ENCODE data around the gene PRUNE1. TPM values are rescaled to one million over a fixed set of nuclear protein-coding genes. Genes with fewer than 3 reads are reported as not detected.

Gene PRUNE1
- total and polyA plus RNA-seq, 4 donors, result 6.1 to 10.6 (median 9.4) TPM

DNA sequence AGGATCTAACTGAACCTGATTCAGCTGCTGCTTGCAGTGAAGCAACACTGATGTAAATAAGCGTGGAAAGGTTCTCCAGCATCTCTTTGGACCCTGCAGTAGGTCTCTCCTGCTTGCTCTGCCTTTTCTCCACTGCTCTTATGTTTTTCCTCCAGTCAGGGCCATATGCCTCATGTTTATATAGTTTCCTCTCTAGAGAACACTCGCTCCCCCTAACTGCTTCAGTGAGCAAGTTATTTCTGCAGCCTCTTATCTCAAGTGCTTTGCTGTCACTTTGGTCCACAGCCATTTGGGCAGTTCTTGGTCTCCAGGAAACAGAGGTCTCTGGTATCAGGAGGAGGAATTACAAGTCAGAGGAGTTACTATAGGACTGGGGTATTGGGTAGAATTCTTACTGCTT, 5.3 kb downstream of the PRUNE1 start:
- TF ChIP-seq HNF4G (IDR thresholded peaks at IDR 0.05), result no peak
- TF ChIP-seq RAD21 (IDR thresholded peaks at IDR 0.05), result peak in 1 of 2 donors; percentile 6
- no peak for TF ChIP-seq FOXA1 (IDR thresholded peaks at IDR 0.05)
- no peak for TF ChIP-seq EGR1 (IDR thresholded peaks at IDR 0.05; ENCODE audit: low read depth in 2 of 2)
- no peak overlapping the region for H3K4me3 ChIP-seq (ENCODE audit: low read depth in 1 of 3, low read length in 3 of 3)
- peak overlapping the region; percentile 34 to 71 for H3K27ac ChIP-seq (ENCODE audit: low read depth in 1 of 2, low read length in 2 of 2)
- DNase-seq (ENCODE audit: low spot score), result no peak
- peaks cover 9 to 45% (median 40%) of the 10 kb centered on the region in 4 donors for H3K4me1 ChIP-seq (ENCODE audit: control insufficient read depth in 4 of 4, insufficient read depth in 4 of 4, low read length in 3 of 4)
- no peaks in the 10 kb centered on the region for H3K27me3 ChIP-seq (ENCODE audit: control insufficient read depth in 4 of 4, insufficient read depth in 4 of 4, low read length in 3 of 4)
- H3K36me3 ChIP-seq (ENCODE audit: control insufficient read depth in 4 of 4, insufficient read depth in 3 of 4, low read depth in 1 of 4, low read length in 3 of 4), result peaks cover 2 to 11% (median 7%) of the 10 kb centered on the region in 4 donors
- H3K9ac ChIP-seq (ENCODE audit: low read depth in 1 of 2, low read length in 2 of 2), result peak overlapping the region in 1 of 2 donors; percentile 11
- no peaks in the 10 kb centered on the region for H3K9me3 ChIP-seq (ENCODE audit: control insufficient read depth in 4 of 4, low read length in 3 of 4)
- 34% methylated on average over 2 of the region's 2 CpGs for WGBS

DNA sequence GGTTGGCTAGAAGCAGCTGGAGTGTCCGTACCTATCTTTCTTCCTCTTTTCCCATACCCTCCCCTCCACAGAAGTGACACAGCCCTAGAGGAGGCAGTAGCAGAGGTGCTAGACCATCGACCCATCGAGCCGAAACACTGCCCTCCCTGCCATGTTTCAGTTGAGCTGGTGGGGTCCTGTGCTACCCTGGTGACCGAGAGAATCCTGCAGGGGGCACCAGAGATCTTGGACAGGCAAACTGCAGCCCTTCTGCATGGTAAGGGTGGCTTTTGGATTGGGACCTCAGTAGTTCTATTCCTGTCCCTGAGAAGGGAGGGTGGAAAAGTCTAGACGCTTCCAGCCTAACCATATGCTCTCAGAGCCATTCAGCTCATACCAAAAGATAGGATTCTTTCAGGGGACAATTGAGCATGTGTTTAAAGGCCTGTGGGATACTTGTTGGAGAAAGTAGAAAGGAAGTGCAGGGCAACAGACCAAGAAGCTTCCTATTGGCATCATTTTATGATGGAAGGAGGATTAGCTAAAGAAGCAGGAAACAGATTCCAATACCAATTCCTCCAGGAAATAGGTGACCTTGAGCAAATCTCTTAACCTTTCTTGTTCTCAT, 16.4 kb downstream of the PRUNE1 start:
- peaks cover 7 to 37% (median 23%) of the 10 kb centered on the region in 4 donors for H3K36me3 ChIP-seq (ENCODE audit: control insufficient read depth in 4 of 4, insufficient read depth in 3 of 4, low read depth in 1 of 4, low read length in 3 of 4)
- peak; percentile 83 for DNase-seq (ENCODE audit: low spot score)
- no peak overlapping the region for H3K9ac ChIP-seq (ENCODE audit: low read depth in 1 of 2, low read length in 2 of 2)
- no peak overlapping the region for H3K27ac ChIP-seq (ENCODE audit: low read depth in 1 of 2, low read length in 2 of 2)
- no peaks in the 10 kb centered on the region for H3K27me3 ChIP-seq (ENCODE audit: control insufficient read depth in 4 of 4, insufficient read depth in 4 of 4, low read length in 3 of 4)
- H3K4me3 ChIP-seq (ENCODE audit: low read depth in 1 of 3, low read length in 3 of 3), result no peak overlapping the region
- H3K4me1 ChIP-seq (ENCODE audit: control insufficient read depth in 4 of 4, insufficient read depth in 4 of 4, low read length in 3 of 4), result peaks cover 0 to 2% (median 0%) of the 10 kb centered on the region in 4 donors
- H3K9me3 ChIP-seq (ENCODE audit: control insufficient read depth in 4 of 4, low read length in 3 of 4), result no peaks in the 10 kb centered on the region
- TF ChIP-seq RAD21 (IDR thresholded peaks at IDR 0.05) (peak; percentile 85 to 90), GABPA (IDR thresholded peaks at IDR 0.05 in 1 of 2, conservative IDR thresholded peaks at IDR 0.05 in 1 of 2) (no peak), HNF4A (conservative IDR thresholded peaks at IDR 0.05) (no peak), HNF4G (IDR thresholded peaks at IDR 0.05) (no peak)
- TF ChIP-seq, protein P1, sequence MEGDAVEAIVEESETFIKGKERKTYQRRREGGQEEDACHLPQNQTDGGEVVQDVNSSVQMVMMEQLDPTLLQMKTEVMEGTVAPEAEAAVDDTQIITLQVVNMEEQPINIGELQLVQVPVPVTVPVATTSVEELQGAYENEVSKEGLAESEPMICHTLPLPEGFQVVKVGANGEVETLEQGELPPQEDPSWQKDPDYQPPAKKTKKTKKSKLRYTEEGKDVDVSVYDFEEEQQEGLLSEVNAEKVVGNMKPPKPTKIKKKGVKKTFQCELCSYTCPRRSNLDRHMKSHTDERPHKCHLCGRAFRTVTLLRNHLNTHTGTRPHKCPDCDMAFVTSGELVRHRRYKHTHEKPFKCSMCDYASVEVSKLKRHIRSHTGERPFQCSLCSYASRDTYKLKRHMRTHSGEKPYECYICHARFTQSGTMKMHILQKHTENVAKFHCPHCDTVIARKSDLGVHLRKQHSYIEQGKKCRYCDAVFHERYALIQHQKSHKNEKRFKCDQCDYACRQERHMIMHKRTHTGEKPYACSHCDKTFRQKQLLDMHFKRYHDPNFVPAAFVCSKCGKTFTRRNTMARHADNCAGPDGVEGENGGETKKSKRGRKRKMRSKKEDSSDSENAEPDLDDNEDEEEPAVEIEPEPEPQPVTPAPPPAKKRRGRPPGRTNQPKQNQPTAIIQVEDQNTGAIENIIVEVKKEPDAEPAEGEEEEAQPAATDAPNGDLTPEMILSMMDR (IDR thresholded peaks at IDR 0.05; ENCODE audit: low read depth, low read length, missing input control), result peak; percentile 59
- WGBS, result 47% methylated on average over 6 of the region's 6 CpGs

DNA sequence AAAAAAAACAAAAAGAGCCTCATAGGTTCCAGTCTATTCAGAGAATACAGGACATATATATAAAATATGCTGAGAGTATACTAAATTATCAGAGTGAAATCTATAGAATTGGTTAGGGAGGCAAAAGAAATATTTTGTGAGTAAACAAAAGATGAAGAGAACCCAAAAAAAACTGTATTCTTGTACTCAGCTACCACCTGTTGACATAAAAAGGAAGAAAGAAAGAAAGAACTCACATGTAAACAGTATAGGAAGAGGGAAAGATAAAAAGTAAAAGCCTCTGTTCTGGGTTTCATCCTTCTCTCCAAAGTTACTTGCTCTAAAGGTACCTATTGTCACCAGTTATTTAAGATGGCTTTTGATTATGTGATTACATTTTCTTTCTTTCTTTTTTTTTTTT, 18.2 kb downstream of the PRUNE1 start:
- Histone ChIP-seq H3K9ac (ENCODE audit: low read depth in 1 of 2, low read length in 2 of 2) (no peak overlapping the region), H3K27me3 (ENCODE audit: control insufficient read depth in 4 of 4, insufficient read depth in 4 of 4, low read length in 3 of 4) (no peaks in the 10 kb centered on the region), H3K4me3 (ENCODE audit: low read depth in 1 of 3, low read length in 3 of 3) (no peak overlapping the region), H3K27ac (ENCODE audit: low read depth in 1 of 2, low read length in 2 of 2) (no peak overlapping the region), H3K36me3 (ENCODE audit: control insufficient read depth in 4 of 4, insufficient read depth in 3 of 4, low read depth in 1 of 4, low read length in 3 of 4) (peaks cover 9 to 51% (median 28%) of the 10 kb centered on the region in 4 donors), H3K9me3 (ENCODE audit: control insufficient read depth in 4 of 4, low read length in 3 of 4) (no peaks in the 10 kb centered on the region), H3K4me1 (ENCODE audit: control insufficient read depth in 4 of 4, insufficient read depth in 4 of 4, low read length in 3 of 4) (peaks cover 0 to 2% (median 0%) of the 10 kb centered on the region in 4 donors)
- no peak for DNase-seq (ENCODE audit: low spot score)
- TF ChIP-seq FOXA2 (IDR thresholded peaks at IDR 0.05), result no peak
- TF ChIP-seq, protein P2, sequence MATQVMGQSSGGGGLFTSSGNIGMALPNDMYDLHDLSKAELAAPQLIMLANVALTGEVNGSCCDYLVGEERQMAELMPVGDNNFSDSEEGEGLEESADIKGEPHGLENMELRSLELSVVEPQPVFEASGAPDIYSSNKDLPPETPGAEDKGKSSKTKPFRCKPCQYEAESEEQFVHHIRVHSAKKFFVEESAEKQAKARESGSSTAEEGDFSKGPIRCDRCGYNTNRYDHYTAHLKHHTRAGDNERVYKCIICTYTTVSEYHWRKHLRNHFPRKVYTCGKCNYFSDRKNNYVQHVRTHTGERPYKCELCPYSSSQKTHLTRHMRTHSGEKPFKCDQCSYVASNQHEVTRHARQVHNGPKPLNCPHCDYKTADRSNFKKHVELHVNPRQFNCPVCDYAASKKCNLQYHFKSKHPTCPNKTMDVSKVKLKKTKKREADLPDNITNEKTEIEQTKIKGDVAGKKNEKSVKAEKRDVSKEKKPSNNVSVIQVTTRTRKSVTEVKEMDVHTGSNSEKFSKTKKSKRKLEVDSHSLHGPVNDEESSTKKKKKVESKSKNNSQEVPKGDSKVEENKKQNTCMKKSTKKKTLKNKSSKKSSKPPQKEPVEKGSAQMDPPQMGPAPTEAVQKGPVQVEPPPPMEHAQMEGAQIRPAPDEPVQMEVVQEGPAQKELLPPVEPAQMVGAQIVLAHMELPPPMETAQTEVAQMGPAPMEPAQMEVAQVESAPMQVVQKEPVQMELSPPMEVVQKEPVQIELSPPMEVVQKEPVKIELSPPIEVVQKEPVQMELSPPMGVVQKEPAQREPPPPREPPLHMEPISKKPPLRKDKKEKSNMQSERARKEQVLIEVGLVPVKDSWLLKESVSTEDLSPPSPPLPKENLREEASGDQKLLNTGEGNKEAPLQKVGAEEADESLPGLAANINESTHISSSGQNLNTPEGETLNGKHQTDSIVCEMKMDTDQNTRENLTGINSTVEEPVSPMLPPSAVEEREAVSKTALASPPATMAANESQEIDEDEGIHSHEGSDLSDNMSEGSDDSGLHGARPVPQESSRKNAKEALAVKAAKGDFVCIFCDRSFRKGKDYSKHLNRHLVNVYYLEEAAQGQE (IDR thresholded peaks at IDR 0.05), result no peak

Data from liver (tissue), 9 donors.